Thoracic aorta endothelial cell (primary cell): Measurements from ENCODE around the gene CCND1. TPM values are rescaled to one million over a fixed set of nuclear protein-coding genes. Genes with fewer than 3 reads are reported as not detected.

ENCODE experiments used
- total RNA-seq: library from RNA; depleted of rRNA; stranded (reverse); fragments of >200 nt; gene quantifications from 2 replicates; pipeline ENCODE4 v1.2.3, GENCODE V29; 2012

The CCND1 gene
- 288 and 295 TPM in 2 replicates for total RNA-seq

DNA sequence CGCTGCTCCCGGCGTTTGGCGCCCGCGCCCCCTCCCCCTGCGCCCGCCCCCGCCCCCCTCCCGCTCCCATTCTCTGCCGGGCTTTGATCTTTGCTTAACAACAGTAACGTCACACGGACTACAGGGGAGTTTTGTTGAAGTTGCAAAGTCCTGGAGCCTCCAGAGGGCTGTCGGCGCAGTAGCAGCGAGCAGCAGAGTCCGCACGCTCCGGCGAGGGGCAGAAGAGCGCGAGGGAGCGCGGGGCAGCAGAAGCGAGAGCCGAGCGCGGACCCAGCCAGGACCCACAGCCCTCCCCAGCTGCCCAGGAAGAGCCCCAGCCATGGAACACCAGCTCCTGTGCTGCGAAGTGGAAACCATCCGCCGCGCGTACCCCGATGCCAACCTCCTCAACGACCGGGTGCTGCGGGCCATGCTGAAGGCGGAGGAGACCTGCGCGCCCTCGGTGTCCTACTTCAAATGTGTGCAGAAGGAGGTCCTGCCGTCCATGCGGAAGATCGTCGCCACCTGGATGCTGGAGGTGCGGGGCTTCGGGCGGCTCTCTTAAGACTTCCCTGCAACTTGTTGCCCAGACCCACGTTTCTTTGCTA lies at the start of gene CCND1:
Gene CCND1, plus strand, starts transcription at position 162 of the 587 bp plus-strand sequence. Its CDS starts 158 bp downstream, at position 320.

DNA sequence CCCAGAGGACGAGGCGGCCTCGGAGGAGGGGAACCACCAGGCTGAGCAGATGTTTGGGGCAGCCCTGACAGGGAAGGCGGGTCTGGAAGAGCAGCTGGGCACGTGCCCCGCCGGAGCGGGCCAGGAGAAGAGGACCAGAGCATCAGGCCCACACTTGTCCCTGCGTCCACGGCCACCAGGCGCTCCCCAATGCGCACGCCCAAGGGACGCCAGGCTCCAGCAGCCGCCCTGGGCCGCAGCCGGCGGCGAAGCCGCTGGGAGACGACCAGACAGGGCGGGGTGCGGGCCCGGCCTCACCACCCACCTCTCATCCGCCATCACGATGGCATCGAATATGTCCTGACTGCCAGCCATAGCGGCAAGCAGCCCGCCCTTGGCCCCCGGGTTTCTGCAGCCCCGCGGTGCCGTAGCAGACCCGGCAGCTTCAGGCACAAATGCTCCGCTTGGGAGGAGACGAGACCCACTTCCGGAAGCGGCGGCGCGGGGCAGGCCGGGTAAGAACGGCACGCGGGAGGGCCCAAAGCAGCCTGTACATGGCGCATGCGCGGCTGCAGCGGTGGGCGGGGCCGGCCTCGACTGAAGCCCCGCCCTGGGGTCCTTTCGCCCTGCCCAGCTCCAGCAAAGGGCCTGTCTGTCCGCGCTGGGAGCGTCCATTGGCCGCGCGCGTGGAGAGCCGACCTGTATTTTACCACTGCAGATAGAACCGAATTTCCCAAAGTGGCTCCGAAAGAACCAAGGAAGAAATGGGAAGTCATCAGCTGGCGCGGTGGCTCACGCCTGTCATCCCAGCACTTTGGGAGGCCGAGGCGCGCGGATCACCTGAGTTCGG lies 34.1 kb downstream of the CCND1 start, which contains the start of gene LTO1:
Gene LTO1, minus strand, starts transcription at position 468 of the 829 bp plus-strand sequence. Its CDS starts 114 bp downstream, at position 354.

Other genes with a start within 250 kb of the CCND1 start
- gene LINC01488, start 159.5 kb upstream of the CCND1 start, total RNA-seq, result not detected in 2 replicates
- gene LTO1, start 34.2 kb downstream of the CCND1 start, total RNA-seq, result 23.2 and 23.8 TPM in 2 replicates
- not detected in 2 replicates for gene FGF19, start 62.9 kb downstream of the CCND1 start, total RNA-seq
- gene FGF4, start 134.2 kb downstream of the CCND1 start, total RNA-seq, result not detected in 2 replicates
- not detected in 2 replicates for gene FGF3, start 178.3 kb downstream of the CCND1 start, total RNA-seq